Dedifferentiated amniotic fluid mesenchymal stem cell (primary cell): Measurements from ENCODE around the gene STK40.
A peak's percentile ranks its signal among the peaks of the same experiment; 100 is the strongest.

Experiments
- DNase-seq: peaks from one replicate; pipeline ENCODE4 v3.0.0-alpha.2; 2016; ENCODE audit errors: extremely low spot score

The STK40 gene

GRCh38 chr1:36397378-36398230 lies 11.9 kb upstream of the STK40 start, which contains the start of gene LSM10:
LSM10 (minus strand) TSS chr1:36397908; CDS start chr1:36394129, 3,779 bp downstream.
- DNase-seq, result peak; percentile 97

- no peak for DNase-seq
Observed at GRCh38 chr1:36397083-36397377, 11.3 kb upstream of the STK40 start.

- DNase-seq, result no peak
Observed at GRCh38 chr1:36396359-36396758, 10.6 kb upstream of the STK40 start.

GRCh38 chr1:36393686-36394085 lies 8.0 kb upstream of the STK40 start:
- DNase-seq, result no peak

GRCh38 chr1:36392836-36393235 lies 7.1 kb upstream of the STK40 start:
- DNase-seq, result no peak

GRCh38 chr1:36391271-36391670 lies 5.5 kb upstream of the STK40 start:
- DNase-seq, result no peak

GRCh38 chr1:36390411-36390810 lies 4.7 kb upstream of the STK40 start:
- DNase-seq, result no peak

GRCh38 chr1:36389999-36390398 lies 4.3 kb upstream of the STK40 start:
- no peak for DNase-seq

GRCh38 chr1:36389261-36389660 lies 3.5 kb upstream of the STK40 start:
- no peak for DNase-seq

GRCh38 chr1:36387141-36387949 lies 1.6 kb upstream of the STK40 start:
- peak; percentile 33 for DNase-seq

GRCh38 chr1:36386265-36387140 lies 779 bp upstream of the STK40 start:
- DNase-seq, result peak; percentile 100

- DNase-seq, result no peak
Observed at GRCh38 chr1:36384542-36385409, 948 bp downstream of the STK40 start.

GRCh38 chr1:36383240-36383639 lies 2.5 kb downstream of the STK40 start:
- DNase-seq, result no peak

- no peak for DNase-seq
Observed at GRCh38 chr1:36382669-36383068, 3.1 kb downstream of the STK40 start.

GRCh38 chr1:36382231-36382630 lies 3.5 kb downstream of the STK40 start:
- no peak for DNase-seq

GRCh38 chr1:36381405-36381804 lies 4.3 kb downstream of the STK40 start:
- DNase-seq, result no peak

- no peak for DNase-seq
Observed at GRCh38 chr1:36380782-36381181, 4.9 kb downstream of the STK40 start.

- DNase-seq, result no peak
Observed at GRCh38 chr1:36380143-36380619, 5.5 kb downstream of the STK40 start.

GRCh38 chr1:36377791-36378492 lies 7.8 kb downstream of the STK40 start:
- no peak for DNase-seq

- DNase-seq, result no peak
Observed at GRCh38 chr1:36372617-36373016, 13.1 kb downstream of the STK40 start.
